Mesenchymal stem cell (in vitro differentiated cells and primary cell): ENCODE results near the gene CDPF1.

ENCODE experiments used
- DNase-seq: peaks from one replicate; pipeline ENCODE4 v3.0.0-alpha.2; 2013
- H2AFZ ChIP-seq: one replicate; pipeline ENCODE4 v1.6.1; 2013; ENCODE audit warnings: low read depth, mild to moderate bottlenecking, control low read depth, inconsistent platforms, low read length, moderate library complexity
- H2AK5ac ChIP-seq: 2 replicates; pipeline ENCODE4 v1.6.1; 2013; ENCODE audit warnings: low read length, moderate library complexity, mild to moderate bottlenecking, inconsistent platforms; ENCODE audit not compliant: severe bottlenecking
- H2BK120ac ChIP-seq: one replicate; pipeline ENCODE4 v1.6.1; 2013; ENCODE audit warnings: low read depth, mild to moderate bottlenecking, inconsistent platforms, low read length, moderate library complexity
- H2BK12ac ChIP-seq, 2 experiments: one replicate each; pipeline ENCODE4 v1.6.1; 2013; ENCODE audit warnings: inconsistent platforms in 2 of 2, low read length in 2 of 2, mild to moderate bottlenecking in 2 of 2, moderate library complexity in 2 of 2, control low read depth in 1 of 2
- H2BK15ac ChIP-seq: one replicate; pipeline ENCODE4 v1.6.1; 2013; ENCODE audit warnings: mild to moderate bottlenecking, low read depth, inconsistent platforms; ENCODE audit not compliant: poor library complexity, severe bottlenecking
- H2BK5ac ChIP-seq: 2 replicates; pipeline ENCODE4 v1.6.1; 2013; ENCODE audit warnings: low read depth, mild to moderate bottlenecking, low read length, control low read depth, inconsistent platforms; ENCODE audit not compliant: poor library complexity, severe bottlenecking
- H3K14ac ChIP-seq, 2 experiments: one replicate each; pipeline ENCODE4 v1.6.1; 2013; ENCODE audit warnings: inconsistent platforms in 2 of 2, low read length in 2 of 2, control low read depth in 1 of 2, mild to moderate bottlenecking in 1 of 2, moderate library complexity in 1 of 2
- H3K18ac ChIP-seq, 2 experiments: one replicate each; pipeline ENCODE4 v1.6.1; 2013; ENCODE audit warnings: inconsistent platforms in 2 of 2, low read length in 2 of 2, control low read depth in 1 of 2, low read depth in 1 of 2, mild to moderate bottlenecking in 1 of 2
- H3K23ac ChIP-seq, 2 experiments: one replicate each; pipeline ENCODE4 v1.6.1; 2013; ENCODE audit warnings: inconsistent platforms in 2 of 2, low read length in 2 of 2, mild to moderate bottlenecking in 2 of 2, moderate library complexity in 2 of 2, control low read depth in 1 of 2
- H3K27ac ChIP-seq: 2 replicates; pipeline ENCODE4 v1.5.1; 2013; ENCODE audit warnings: mild to moderate bottlenecking, moderate library complexity, low read length, control low read depth, inconsistent platforms; ENCODE audit not compliant: poor library complexity, severe bottlenecking
- H3K27me3 ChIP-seq, 2 experiments: 2 replicates each; pipeline versions ENCODE4 v1.6.1 to v1.7.0; 2013; ENCODE audit warnings: low read length in 2 of 2, mild to moderate bottlenecking in 2 of 2, moderate library complexity in 2 of 2, control low read depth in 1 of 2, inconsistent platforms in 1 of 2; ENCODE audit not compliant: control insufficient read depth in 1 of 2, insufficient read depth in 1 of 2
- H3K36me3 ChIP-seq, 2 experiments: 2 replicates each; pipeline versions ENCODE4 v1.6.1 to v1.7.0; 2013; ENCODE audit warnings: low read length in 2 of 2, control low read depth in 1 of 2, inconsistent platforms in 1 of 2, low read depth in 1 of 2, mild to moderate bottlenecking in 1 of 2; ENCODE audit not compliant: insufficient read depth in 2 of 2, control insufficient read depth in 1 of 2
- H3K4ac ChIP-seq, 2 experiments: one replicate each; pipeline ENCODE4 v1.6.1; 2013; ENCODE audit warnings: inconsistent platforms in 2 of 2, low read length in 2 of 2, mild to moderate bottlenecking in 2 of 2, moderate library complexity in 2 of 2, control low read depth in 1 of 2, low read depth in 1 of 2
- H3K4me1 ChIP-seq: 2 replicates; pipeline ENCODE4 v1.6.1; 2013; ENCODE audit warnings: low read depth, low read length, control low read depth; ENCODE audit not compliant: control insufficient read depth, insufficient read depth
- H3K4me2 ChIP-seq: 2 replicates; pipeline ENCODE4 v1.6.1; 2013; ENCODE audit warnings: low read length, mild to moderate bottlenecking, inconsistent platforms; ENCODE audit not compliant: poor library complexity, severe bottlenecking
- H3K4me3 ChIP-seq, 2 experiments: 2 replicates each; pipeline versions ENCODE4 v1.5.1 to v1.7.0; 2013; ENCODE audit warnings: low read length in 2 of 2, mild to moderate bottlenecking in 2 of 2, control low read depth in 1 of 2, low read depth in 1 of 2; ENCODE audit not compliant: insufficient read depth in 1 of 2
- H3K79me1 ChIP-seq: replicated peaks from 2 replicates; pipeline ENCODE4 v1.6.1; 2013; ENCODE audit warnings: mild to moderate bottlenecking, control low read depth, low read length, inconsistent platforms; ENCODE audit not compliant: poor library complexity, severe bottlenecking
- H3K9ac ChIP-seq: 2 replicates; pipeline ENCODE4 v1.7.0; 2013; ENCODE audit warnings: mild to moderate bottlenecking, low read length, moderate library complexity
- H3K9me3 ChIP-seq: 2 replicates; pipeline ENCODE4 v1.7.0; 2013; ENCODE audit warnings: mild to moderate bottlenecking, low read length; ENCODE audit not compliant: control insufficient read depth
- H4K8ac ChIP-seq: one replicate; pipeline ENCODE4 v1.6.1; 2013; ENCODE audit warnings: inconsistent platforms, mild to moderate bottlenecking, low read length, moderate library complexity
- H4K91ac ChIP-seq: one replicate; pipeline ENCODE4 v1.6.1; 2013; ENCODE audit warnings: mild to moderate bottlenecking, low read length, inconsistent platforms
- WGBS: methylation state at CpG from one replicate; pipeline ENCODE4 v1.1.7; 2013; ENCODE audit warnings: mixed read lengths; 5-methylcytosine and 5-hydroxymethylcytosine counted together

The CDPF1 gene

DNA sequence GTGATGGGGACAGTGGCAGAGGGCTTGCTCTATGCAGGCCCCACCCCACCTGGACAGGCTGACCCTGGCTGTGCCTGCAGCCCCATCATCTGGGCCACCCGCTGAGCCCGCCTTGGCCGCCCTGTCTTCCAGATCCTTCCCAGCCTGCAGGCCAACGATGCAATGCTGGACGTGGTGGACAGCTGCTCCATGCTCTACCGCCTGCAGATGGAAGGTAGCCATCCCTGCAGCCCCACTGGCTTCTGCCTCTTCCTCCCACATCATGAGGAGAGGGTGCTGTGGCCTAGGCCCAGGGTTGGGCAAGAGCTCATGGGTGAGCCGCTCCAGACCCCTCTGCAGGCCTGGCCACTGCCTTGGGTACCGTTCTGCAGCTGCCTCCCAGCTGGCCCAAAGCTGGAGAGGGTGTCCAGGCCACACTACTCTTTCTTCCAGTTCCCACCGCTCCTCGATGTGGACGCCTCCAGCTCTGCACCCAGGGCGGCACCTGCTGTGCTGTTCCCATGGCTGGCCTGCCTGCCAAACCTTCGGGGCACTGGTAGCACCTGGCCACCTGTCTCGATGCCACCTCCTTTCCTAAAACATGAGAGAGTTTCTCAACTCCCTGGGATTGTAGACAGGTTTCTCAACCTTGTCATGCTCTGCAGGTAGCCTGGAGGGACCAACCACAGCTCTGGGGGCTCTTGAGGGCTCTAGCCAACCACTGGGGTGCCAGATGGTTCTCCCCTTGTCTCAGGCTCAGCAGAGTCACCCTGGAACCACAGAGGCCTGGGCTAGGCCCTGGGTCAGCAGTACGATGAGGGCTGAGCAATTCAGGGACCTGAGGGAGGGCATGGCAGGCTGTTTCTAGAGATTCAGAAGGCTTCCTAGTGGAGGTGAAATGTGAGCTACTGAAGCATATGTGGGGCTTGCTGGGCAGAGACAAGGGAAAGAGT is 37.1 kb upstream of the CDPF1 start:
- no peak overlapping the region for H2AFZ ChIP-seq
- H3K9ac ChIP-seq, result no peak overlapping the region
- 96% methylated on average over 15 of the region's 15 CpGs for WGBS
- no peak overlapping the region for H2BK5ac ChIP-seq
- no peak overlapping the region for H3K27ac ChIP-seq
- peaks cover 4% of the 10 kb centered on the region for H3K9me3 ChIP-seq
- H3K14ac ChIP-seq, result no peak overlapping the region
- H3K4ac ChIP-seq, result no peak overlapping the region
- peaks cover 13% of the 10 kb centered on the region for H3K4me1 ChIP-seq
- H2BK120ac ChIP-seq, result no peak overlapping the region
- peak overlapping the region in 1 of 2 experiments; percentile 23 for H3K23ac ChIP-seq
- no peak overlapping the region for H3K4me2 ChIP-seq
- no peaks in the 10 kb centered on the region for H3K79me1 ChIP-seq
- no peak overlapping the region for H2AK5ac ChIP-seq
- H2BK12ac ChIP-seq, result no peak overlapping the region
- H3K27me3 ChIP-seq, result no peaks in the 10 kb centered on the region
- H3K36me3 ChIP-seq, result peaks cover 71 to 81% of the 10 kb centered on the region in 2 experiments
- H4K91ac ChIP-seq, result no peak overlapping the region
- no peak overlapping the region for H3K18ac ChIP-seq
- H3K4me3 ChIP-seq, result no peak overlapping the region
- H4K8ac ChIP-seq, result no peak overlapping the region
- no peak for DNase-seq
- H2BK15ac ChIP-seq, result no peak overlapping the region

DNA sequence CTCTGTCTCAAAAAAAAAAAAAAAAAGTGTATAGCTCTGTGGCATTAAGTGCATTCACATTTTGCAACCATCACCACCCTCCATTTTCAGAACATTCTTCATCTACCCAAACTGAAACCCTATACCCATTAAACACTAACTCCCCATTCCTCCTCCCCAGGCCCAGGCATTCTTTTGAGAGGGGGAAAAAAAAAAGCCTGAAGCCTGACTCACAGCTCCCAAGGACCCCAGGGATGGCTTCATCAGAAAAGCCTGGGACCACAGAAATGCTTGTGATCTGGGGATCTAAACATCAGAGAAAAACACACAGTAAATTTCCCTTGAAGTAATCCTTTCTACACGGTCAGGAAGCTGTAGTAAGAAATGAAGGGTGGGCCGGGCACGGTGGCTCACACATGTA is 35.9 kb upstream of the CDPF1 start:
- no peak overlapping the region for H2BK12ac ChIP-seq
- no peak overlapping the region for H3K4ac ChIP-seq
- peaks cover 13% of the 10 kb centered on the region for H3K4me1 ChIP-seq
- no peak overlapping the region for H3K14ac ChIP-seq
- no peak overlapping the region for H3K4me3 ChIP-seq
- H2BK5ac ChIP-seq, result no peak overlapping the region
- H3K18ac ChIP-seq, result no peak overlapping the region
- no peak overlapping the region for H3K9ac ChIP-seq
- H3K9me3 ChIP-seq, result no peaks in the 10 kb centered on the region
- WGBS, result 84% methylated on average over 3 of the region's 3 CpGs
- H2BK120ac ChIP-seq, result no peak overlapping the region
- no peak overlapping the region for H2AK5ac ChIP-seq
- H3K27me3 ChIP-seq, result no peaks in the 10 kb centered on the region
- H4K91ac ChIP-seq, result no peak overlapping the region
- H3K23ac ChIP-seq, result no peak overlapping the region
- no peak overlapping the region for H3K27ac ChIP-seq
- H3K4me2 ChIP-seq, result no peak overlapping the region
- H2AFZ ChIP-seq, result no peak overlapping the region
- no peaks in the 10 kb centered on the region for H3K79me1 ChIP-seq
- H2BK15ac ChIP-seq, result no peak overlapping the region
- H3K36me3 ChIP-seq, result peaks cover 78 to 83% of the 10 kb centered on the region in 2 experiments
- no peak overlapping the region for H4K8ac ChIP-seq
- DNase-seq, result no peak

DNA sequence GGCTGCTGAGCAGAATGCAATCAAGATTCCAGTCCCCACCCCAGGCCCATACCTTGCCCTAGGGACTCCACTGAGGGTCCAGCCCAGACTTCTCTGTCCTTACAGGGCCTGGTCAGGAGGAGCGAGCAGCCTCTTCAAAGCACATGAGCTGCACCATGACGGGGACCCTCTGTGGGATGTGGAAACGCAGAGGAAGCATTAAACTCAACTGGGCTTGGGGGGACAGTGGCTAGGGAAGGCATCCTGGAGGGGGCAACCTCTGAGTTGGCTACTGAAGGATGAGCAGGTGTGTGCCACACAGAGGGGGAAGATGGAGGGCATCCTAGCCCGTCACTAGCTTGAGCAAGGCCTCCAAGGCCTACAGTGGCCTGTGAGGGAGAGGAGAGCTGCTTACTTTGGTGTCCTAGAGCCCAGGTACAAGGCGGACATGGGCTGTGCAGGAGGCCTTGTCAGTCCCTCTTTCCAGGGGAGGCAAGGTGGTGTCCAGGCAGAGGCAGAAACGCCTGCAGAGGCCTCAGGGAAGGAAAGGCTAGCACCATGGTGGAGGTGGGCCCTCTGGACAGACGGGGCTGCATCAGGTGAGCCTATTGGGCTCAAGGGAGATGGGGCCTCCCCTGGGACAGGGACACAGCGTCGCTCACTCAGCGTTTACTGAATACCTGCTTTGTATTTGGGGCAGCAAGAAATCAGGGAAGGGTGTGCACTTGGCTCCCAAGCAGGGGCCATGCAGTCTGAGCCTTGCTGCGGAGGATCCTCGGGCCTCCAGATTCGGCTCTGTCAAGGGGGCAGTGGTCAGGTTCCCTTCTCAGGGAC is 32.0 kb upstream of the CDPF1 start:
- H2AFZ ChIP-seq, result no peak overlapping the region
- DNase-seq, result no peak
- H3K14ac ChIP-seq, result no peak overlapping the region
- no peak overlapping the region for H2BK15ac ChIP-seq
- no peak overlapping the region for H3K4ac ChIP-seq
- H3K79me1 ChIP-seq, result peaks cover 11% of the 10 kb centered on the region
- H2AK5ac ChIP-seq, result no peak overlapping the region
- H2BK12ac ChIP-seq, result no peak overlapping the region
- no peak overlapping the region for H3K9ac ChIP-seq
- H2BK5ac ChIP-seq, result no peak overlapping the region
- no peak overlapping the region for H3K27ac ChIP-seq
- no peaks in the 10 kb centered on the region for H3K9me3 ChIP-seq
- no peaks in the 10 kb centered on the region for H3K27me3 ChIP-seq
- no peak overlapping the region for H3K23ac ChIP-seq
- H3K4me3 ChIP-seq, result no peak overlapping the region
- H3K4me2 ChIP-seq, result no peak overlapping the region
- no peak overlapping the region for H2BK120ac ChIP-seq
- peaks cover 81 to 89% of the 10 kb centered on the region in 2 experiments for H3K36me3 ChIP-seq
- H4K8ac ChIP-seq, result no peak overlapping the region
- H3K4me1 ChIP-seq, result peaks cover 3% of the 10 kb centered on the region
- no peak overlapping the region for H4K91ac ChIP-seq
- WGBS, result 95% methylated on average over 13 of the region's 13 CpGs
- no peak overlapping the region for H3K18ac ChIP-seq

DNA sequence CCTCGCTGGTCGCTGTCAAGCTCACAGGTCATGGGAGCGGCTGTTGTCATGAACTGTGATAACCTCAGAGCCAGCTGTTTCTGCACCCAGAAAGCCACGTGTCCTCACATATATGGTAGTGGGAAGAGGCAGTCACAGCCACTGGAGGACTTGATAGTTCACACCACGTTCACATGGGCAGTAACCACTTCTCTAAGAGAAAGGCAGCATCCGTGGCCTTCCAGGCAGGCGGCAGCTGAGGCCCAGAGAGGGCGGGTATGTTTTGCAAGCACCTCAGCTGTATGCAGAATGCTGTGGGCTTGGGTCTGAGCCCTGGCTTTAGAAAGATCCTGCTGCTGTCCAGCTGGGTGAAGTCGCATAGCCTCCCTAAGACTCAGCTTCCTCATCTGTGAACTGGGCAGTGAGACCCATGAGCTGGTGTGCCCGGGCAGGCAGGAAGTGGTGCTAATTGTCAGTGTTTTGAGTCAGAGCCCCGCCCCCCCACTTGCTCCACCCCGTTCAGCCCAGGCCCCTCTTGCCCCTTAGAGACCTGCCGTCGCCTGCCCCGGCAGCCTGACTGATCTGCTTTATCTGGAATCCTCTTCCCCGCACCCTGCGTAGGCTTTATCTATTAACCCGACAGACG is 31.0 kb upstream of the CDPF1 start:
- no peak overlapping the region for H3K18ac ChIP-seq
- no peak overlapping the region for H2BK5ac ChIP-seq
- H3K14ac ChIP-seq, result no peak overlapping the region
- H4K91ac ChIP-seq, result peak overlapping the region; percentile 16
- no peak overlapping the region for H3K4me2 ChIP-seq
- WGBS, result 87% methylated on average over 19 of the region's 19 CpGs
- no peak overlapping the region for H2AK5ac ChIP-seq
- H3K23ac ChIP-seq, result no peak overlapping the region
- no peak overlapping the region for H3K4ac ChIP-seq
- H2BK12ac ChIP-seq, result no peak overlapping the region
- no peaks in the 10 kb centered on the region for H3K9me3 ChIP-seq
- no peak overlapping the region for H3K9ac ChIP-seq
- no peak overlapping the region for H3K4me3 ChIP-seq
- no peak overlapping the region for H2AFZ ChIP-seq
- DNase-seq, result no peak
- no peak overlapping the region for H2BK120ac ChIP-seq
- H3K27me3 ChIP-seq, result no peaks in the 10 kb centered on the region
- H4K8ac ChIP-seq, result no peak overlapping the region
- H3K36me3 ChIP-seq, result peaks cover 76 to 87% of the 10 kb centered on the region in 2 experiments
- H3K4me1 ChIP-seq, result no peaks in the 10 kb centered on the region
- H3K79me1 ChIP-seq, result peaks cover 11% of the 10 kb centered on the region
- H2BK15ac ChIP-seq, result no peak overlapping the region
- H3K27ac ChIP-seq, result no peak overlapping the region
